CD4-positive, alpha-beta T cell treated with Interleukin-17A for 1 hour (primary cell): Measurements from ENCODE around the gene BTBD19.
A peak's percentile ranks its signal among the peaks of the same experiment; 100 is the strongest.
"Not testable (repeated sequence)": the region's sequence is repeated elsewhere in the genome, so short reads cannot be mapped to it uniquely, and the experiment has no call there.

ENCODE experiments used
- DNase-seq: peaks from one replicate; pipeline ENCODE4 v3.0.0-alpha.2; 2020

The BTBD19 gene

DNA sequence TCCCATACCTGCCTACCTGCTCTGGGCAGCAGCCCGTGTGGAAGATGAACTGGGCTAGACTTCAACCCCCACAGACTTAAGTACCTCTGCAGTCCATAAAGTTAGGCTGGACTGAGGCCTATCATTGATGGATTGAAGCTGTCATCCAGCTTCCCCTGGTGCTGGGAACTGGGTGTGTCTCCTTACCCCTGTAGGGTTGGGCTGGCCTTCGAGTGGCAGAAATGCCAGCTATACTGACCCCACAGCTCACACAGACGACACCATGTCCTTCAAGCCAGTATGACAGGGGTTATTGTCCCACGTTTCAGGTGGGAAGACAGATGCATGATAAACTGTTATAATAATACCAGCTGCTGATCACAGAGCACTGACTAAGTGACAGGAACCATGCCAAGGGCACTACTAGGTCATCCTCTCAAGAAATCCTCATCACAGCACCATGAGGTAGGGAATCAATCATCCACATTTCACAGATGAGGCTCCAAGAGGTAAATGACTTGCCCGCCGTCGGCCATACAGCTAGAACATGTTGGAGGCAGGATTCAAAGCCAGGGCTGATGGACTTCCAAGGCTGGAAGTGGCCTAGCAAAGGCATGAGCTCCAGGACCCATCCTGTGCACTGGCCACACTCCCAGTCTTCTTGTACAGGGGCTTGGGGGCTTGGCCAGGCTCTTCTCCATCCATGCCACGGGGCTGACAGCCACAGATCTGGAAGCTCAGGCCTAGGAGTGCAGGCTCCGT, 20.0 kb upstream of the BTBD19 start, which contains the start of gene BEST4:
Gene BEST4, minus strand, starts transcription at position 51 of the 741 bp plus-strand sequence. CDS start 465 bp downstream, outside the sequence.
- DNase-seq = no peak

DNA sequence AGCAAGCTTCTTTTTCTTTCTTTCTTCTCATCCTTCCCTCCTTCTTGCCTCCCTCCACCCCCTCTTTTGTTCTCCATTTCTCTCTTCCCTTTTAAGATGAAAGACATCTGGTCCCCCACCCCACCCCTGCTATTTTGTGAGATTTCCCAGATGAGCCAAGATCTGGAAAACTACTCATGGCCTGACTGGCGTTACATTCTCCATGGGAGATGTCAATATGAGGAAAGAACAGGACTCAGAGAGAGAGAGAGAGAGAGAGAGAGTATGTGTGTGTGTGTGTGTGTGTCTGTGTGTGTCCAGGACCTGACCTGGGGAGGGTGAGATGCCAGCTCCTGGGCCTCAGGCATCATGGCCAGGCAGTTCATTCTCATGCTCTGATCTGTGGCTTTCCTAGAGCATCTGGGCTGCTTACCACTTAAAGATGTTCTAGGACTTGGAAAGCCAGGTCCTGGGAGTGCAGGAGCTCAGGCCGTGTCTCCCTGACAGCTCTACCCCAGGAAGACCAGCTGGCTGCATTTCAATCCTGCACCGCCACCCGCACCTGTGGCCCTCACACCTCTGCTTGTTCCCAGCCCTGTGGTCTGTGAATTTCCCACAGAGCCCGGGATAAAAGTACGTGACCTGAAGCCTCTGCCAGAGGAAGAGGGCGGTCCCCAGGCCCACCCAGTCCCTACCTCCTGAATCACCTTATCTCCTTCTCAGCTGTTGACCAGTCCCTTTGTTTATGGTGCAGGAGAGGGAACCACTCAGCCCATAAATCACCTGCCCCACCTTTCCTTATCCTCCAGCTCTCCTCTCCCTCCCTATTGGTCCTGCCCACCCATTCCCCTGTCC, 17.1 kb upstream of the BTBD19 start:
- DNase-seq = no peak

- no peak for DNase-seq
These were observed 15.4 kb upstream of the BTBD19 start for GRCh38 chr1:44792736-44793502.

DNA sequence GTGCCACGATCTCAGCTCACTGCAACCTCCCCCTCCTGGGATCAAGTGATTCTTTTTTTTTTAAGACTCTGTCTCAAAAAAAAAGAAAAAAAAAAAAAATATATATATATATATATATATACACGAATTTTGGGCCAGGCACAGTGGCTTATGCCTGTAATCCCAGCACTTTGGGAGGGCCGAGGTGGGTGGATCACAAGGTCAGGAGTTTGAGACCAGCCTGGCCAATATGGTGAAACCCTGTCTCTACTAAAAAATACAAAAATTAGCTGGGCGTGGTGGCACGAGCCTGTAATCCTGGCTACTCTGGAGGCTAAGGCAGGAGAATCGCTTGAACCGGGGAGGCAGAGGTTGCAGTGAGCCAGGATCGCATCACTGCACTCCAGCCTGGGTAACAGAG, 10.4 kb upstream of the BTBD19 start:
- DNase-seq = not testable (repeated sequence)

GRCh38 chr1:44798481-44799365, 9.6 kb upstream of the BTBD19 start:
- no peak for DNase-seq

GRCh38 chr1:44799770-44800584, 8.3 kb upstream of the BTBD19 start, which contains the start of gene PLK3:
Gene PLK3, plus strand, starts transcription at chr1:44800377. Its CDS starts 87 bp downstream, at chr1:44800464.
- peak; percentile 99 for DNase-seq

- peak; percentile 63 for DNase-seq
These were observed 6.6 kb upstream of the BTBD19 start for GRCh38 chr1:44801491-44802305.

DNA sequence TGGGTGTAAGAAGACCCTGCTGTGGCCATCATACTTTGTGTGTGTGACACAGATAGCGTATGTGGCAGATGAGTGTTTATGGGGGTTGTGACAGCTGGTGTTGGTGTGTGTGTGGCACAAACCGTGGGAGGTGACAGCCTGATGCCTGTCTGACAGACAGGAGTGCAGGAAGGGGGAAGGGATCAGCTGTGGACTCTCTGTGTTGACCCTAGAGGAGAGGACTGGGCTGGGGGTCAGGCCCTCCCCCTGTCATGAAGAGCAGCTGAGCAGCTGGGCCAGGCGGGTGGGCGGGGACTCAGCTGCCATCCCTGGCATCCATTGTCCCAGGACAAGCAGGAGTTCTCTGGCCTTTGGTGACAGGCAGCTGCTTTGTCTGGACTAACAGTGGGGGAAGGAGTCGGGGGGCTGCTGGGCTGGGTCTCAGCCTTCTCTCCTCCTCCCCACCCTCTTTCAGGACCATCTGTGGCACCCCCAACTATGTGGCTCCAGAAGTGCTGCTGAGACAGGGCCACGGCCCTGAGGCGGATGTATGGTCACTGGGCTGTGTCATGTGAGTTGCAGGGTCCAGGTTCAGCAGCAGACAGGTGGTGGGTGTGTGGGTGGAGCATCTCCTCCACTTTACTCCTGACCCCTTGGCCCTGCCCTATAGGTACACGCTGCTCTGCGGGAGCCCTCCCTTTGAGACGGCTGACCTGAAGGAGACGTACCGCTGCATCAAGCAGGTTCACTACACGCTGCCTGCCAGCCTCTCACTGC, 5.8 kb upstream of the BTBD19 start:
- peak; percentile 44 for DNase-seq

GRCh38 chr1:44803062-44803311, 5.3 kb upstream of the BTBD19 start:
- DNase-seq = no peak

DNA sequence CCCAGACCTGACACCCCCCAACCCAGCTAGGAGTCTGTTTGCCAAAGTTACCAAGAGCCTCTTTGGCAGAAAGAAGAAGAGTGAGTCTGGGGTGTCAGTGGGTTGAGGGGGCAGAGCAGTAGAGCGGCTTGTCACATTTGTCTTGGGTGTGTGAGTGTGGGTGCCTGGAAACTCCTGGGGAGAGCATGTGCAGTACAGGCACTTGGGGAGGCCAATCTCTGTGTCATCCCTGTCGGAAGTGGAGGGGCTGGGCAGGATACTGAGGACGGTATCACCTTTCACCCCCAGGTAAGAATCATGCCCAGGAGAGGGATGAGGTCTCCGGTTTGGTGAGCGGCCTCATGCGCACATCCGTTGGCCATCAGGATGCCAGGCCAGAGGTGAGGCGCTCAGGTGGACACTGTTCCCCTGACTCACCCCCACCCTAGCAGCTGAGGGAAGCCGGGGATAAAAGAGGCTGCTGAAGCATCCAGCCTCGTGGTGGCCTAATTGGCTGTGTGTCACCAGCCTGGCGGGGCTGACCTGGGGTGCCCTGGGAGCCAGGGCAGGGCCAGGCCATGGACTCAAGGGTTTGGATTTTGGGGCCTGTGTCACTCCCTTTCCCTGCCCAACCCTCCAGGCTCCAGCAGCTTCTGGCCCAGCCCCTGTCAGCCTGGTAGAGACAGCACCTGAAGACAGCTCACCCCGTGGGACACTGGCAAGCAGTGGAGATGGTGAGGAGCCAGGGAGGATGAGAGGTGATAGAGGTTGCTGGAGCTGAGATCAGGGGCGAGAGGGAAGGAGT, 4.8 kb upstream of the BTBD19 start:
- DNase-seq = peak; percentile 43

- peak; percentile 46 for DNase-seq
These were observed 2.9 kb upstream of the BTBD19 start for GRCh38 chr1:44805311-44806024.

- DNase-seq = peak; percentile 42
These were observed 2.2 kb upstream of the BTBD19 start for GRCh38 chr1:44806025-44806703.

DNA sequence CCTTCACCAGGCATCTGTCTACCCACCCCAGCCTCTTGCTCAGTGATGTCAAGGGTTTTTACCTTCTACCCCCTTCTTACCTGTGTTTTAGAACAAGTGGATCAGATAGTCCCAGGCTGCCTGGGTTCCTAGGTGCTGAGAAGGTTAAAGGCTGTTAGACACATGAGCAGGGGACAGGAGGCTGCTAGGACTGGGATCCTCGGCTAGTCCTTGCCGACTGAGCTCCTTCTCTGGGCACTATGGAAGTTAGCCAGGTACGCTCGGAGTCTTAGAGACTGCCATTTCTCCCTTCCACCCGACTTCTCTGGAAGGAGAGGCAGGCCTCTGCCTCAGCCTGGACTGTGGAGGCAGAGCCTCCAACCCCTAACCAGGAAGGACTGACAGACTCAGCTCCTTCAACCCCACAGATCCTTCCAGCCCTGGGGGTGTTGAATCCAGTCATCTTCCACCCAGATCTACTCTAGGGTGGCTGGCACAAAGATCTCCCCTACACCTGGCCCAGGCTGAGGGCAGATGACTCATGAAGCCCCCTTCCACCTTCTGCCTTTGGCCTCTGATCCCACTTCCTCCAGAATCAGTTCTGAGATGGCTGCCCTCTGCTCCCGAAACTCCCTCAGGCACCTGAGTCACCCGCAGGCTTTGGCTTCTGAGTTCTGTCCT, 1.5 kb upstream of the BTBD19 start, which contains the start of gene DYNLT4:
Gene DYNLT4, minus strand, starts transcription at position 648 of the 660 bp plus-strand sequence. CDS start 683 bp downstream, outside the sequence.
- no peak for DNase-seq

- DNase-seq = peak; percentile 96
These were observed 810 bp upstream of the BTBD19 start for GRCh38 chr1:44807364-44808062.

DNA sequence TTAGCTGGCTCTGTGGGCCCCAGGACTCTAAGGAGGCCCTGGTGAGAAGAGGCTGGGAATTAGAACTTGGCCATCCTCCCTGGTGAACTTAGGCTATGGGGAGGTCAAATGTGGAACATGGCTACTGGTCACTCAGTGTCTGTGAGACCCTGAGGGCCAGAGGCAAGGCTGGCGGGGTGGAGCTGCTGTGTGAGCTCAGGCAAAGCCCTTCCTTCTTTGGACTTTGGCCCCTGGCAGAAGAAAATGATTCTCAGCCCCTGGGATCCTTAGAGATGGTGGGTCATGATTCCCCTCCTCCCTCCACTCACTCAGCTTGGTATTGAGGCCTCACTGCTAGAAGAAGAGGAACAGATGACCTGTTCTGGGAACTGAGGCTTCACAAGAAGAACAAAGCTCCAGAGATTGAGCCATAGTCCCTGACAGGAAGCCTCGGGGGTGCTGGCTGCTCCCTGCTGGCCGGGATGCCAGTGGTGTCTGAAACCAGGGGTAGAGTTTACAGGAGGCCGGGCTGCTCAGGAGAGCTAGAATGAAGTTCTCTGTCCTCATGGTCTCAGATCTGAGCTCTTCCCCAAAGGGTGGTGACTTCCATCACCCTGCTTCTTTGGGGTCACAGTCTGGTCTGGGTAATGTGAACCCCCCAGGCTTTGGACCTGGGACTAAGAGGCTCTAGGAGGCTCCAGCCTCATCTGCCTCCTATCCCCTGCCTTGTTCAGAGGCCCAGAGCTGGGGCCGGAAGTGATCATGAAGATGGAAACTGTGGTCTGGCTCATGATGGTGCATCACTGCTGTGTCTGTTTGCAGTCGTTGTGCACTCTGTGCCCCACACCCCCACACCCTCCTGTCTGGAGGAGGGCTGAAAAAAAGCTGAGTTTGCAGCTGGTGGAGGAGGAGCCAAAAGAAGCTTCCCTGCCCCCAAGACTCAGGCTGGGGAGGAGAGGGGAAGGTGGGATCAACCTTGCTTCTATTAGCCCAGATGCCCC, 905 bp downstream of the BTBD19 start:
- DNase-seq = peak; percentile 94
